ENCODE measurements around the gene ANKFY1.

DNA sequence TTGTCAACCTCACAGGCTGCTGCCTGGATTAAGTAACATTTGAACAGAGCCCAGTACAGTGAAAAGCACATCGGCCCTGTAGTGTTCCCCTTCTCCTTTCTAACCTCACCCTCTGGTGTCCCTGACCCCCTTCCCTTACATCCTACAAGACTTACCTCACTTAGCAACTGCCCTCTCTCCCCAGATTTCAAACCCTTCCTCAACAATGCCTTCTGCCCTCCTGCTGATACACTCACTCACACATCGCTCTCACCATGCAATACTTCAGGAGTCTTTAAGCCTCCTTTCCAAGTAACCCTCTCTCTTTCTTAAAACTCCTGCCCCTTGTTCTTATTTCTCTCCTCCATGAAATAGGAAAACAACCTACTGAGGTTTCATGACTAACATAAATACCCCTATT, 138.8 kb downstream of the ANKFY1 start:
- TF ChIP-seq FOXM1 (IDR thresholded peaks at IDR 0.05; ENCODE audit: low read depth) (no peak), FOXM1 (CRISPR knock-in tag; IDR thresholded peaks at IDR 0.05; ENCODE audit: low read depth) (no peak), CTCF (IDR thresholded peaks at IDR 0.05 in 2 of 3, conservative IDR thresholded peaks at IDR 0.05 in 1 of 3; ENCODE audit: insufficient read depth in 2 of 3, low read depth in 1 of 3, low read length in 3 of 3) (no peak), SRSF1 (IDR thresholded peaks at IDR 0.05; ENCODE audit: low read depth, low read length) (no peak), TFE3 (CRISPR knock-in tag; IDR thresholded peaks at IDR 0.05) (no peak), YY1 (IDR thresholded peaks at IDR 0.05; ENCODE audit: borderline replicate concordance in 1 of 3, control insufficient read depth in 1 of 3, extremely low read depth in 1 of 3, insufficient read depth in 3 of 3, insufficient read length in 1 of 3, insufficient replicate concordance in 2 of 3, low read depth in 1 of 3, low read length in 2 of 3) (no peak), ZNF311 (CRISPR knock-in tag; IDR thresholded peaks at IDR 0.05) (no peak), TEAD4 (IDR thresholded peaks at IDR 0.05; ENCODE audit: low read length) (no peak), TEAD4 (CRISPR knock-in tag; IDR thresholded peaks at IDR 0.05; ENCODE audit: borderline replicate concordance) (no peak), MAFF (IDR thresholded peaks at IDR 0.05; ENCODE audit: low read length) (no peak), RHOXF2B (CRISPR knock-in tag; conservative IDR thresholded peaks at IDR 0.05) (no peak), RUNX1 (IDR thresholded peaks at IDR 0.05; ENCODE audit: low read depth) (no peak)
- TF ChIP-seq, protein P1, sequence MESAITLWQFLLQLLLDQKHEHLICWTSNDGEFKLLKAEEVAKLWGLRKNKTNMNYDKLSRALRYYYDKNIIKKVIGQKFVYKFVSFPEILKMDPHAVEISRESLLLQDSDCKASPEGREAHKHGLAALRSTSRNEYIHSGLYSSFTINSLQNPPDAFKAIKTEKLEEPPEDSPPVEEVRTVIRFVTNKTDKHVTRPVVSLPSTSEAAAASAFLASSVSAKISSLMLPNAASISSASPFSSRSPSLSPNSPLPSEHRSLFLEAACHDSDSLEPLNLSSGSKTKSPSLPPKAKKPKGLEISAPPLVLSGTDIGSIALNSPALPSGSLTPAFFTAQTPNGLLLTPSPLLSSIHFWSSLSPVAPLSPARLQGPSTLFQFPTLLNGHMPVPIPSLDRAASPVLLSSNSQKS (CRISPR knock-in tag; IDR thresholded peaks at IDR 0.05), result no peak

All from K562 (cell line).